Measurements from ENCODE around the gene PPIB.
"Not testable (repeated sequence)": the region's sequence is repeated elsewhere in the genome, so short reads cannot be mapped to it uniquely, and the experiment has no call there.

- TF ChIP-seq CTCF (IDR thresholded peaks at IDR 0.05); EP300 (IDR thresholded peaks at IDR 0.05); POLR2A (IDR thresholded peaks at IDR 0.05; ENCODE audit: low read depth); POLR2AphosphoS5 (IDR thresholded peaks at IDR 0.05): not testable (repeated sequence)
Measured at GRCh38 chr15:64110108-64110701, 52.6 kb downstream of the PPIB start.

Measured in esophagus muscularis mucosa (tissue), 4 donors.